Measurements from ENCODE around the gene ZNF248. TPM values are rescaled to one million over a fixed set of nuclear protein-coding genes. Genes with fewer than 3 reads are reported as not detected.

The ZNF248 gene
- polyA plus RNA-seq, 10 donors: 14.1 to 23.7 (median 16.9) TPM

DNA sequence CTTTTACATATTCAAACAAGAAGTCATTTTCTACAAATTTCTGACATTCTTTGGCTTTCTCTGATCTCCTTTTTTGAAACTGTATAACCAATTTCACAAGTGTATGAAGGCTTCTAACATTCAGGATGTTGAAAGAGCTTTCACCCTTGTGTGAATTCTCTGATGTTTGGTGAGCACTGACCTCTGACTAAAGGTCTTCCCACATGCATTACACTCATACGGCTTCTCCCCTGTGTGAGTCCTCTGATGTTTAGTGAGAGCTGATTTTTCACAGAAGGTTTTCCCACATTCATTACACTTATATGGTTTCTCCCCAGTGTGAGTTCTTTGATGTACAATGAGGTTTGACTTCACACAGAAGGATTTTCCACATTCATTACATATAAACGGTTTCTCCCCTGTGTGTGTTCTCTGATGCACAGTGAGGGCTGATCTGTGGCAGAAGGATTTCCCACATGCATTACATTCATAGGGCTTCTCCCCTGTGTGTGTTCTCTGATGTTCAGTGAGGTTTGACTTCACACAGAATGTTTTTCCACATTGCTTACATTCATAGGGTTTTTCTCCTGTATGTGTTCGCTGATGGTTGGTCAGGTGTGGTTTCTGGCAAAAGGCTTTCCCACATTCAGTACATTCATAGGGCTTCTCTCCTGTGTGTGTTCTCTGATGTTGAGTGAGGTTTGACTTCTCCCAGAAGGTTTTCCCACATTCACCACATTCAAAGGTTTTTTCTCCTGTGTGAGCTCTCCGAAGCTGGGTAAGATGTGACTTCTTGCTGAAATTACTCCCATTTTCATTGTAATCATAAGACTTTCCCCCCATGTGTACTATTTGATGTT, 25.7 kb downstream of the ZNF248 start:
- DNase-seq: no peak

DNA sequence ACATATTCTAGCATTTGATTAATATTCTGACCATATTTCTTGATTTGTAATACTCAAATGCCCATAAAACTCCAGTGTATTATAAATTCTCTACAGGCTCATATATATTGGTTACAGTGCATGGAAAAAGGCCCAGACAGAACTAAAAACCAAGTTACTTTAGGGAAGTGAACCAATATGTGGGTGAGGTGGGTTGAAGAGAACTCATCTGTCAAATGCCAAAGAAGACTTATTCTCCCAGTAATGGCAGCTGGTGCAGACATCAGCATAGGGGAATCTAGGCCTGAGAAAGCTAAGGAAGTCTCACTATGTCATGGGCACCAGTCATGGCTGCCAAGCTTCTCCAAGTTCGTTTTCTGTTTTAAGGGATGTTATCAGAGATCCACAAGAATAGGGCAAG, 30.6 kb downstream of the ZNF248 start:
- DNase-seq: no peak

- DNase-seq: no peak
These were observed 36.2 kb downstream of the ZNF248 start for GRCh38 chr10:37821237-37821636.

DNA sequence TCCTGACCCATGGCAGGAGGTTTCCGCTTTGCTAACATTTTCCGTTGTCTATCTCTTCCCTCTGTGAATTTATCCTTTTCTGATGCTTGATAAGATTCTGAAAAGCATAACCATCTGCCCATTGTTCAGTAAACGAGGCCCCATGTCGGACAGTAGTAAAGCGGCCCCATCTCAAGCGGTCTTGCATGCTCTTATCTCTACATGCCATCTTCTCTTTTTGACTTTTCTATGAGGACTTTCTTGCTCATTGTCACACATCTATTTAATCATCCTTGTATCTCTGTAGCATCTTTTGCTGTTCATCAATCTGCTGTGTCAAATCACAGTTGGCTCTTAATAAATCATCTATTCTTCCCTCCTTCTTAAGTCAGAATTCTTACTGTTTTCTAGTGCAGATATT, 37.6 kb downstream of the ZNF248 start:
- no peak for DNase-seq

DNA sequence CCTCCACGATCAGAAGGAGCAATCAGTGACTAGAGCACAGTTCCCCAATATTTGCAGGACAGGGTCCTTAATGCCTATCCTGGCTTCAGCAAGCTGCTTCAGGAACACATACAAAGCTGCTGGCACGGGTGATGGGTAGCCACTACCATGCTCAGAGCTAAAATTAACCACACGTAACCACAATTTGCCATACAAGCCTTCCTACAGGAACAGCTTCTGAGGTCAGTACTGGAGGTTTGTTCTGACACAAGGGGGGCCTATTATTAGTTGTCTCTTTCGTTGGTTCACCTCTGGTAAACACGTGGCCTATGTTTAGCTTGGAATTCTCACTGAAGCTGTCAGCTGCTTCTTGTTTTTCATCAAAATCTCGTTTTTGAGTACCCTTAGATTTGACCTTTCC, 41.1 kb downstream of the ZNF248 start:
- no peak for DNase-seq

GRCh38 chr10:37813763-37814162, 43.6 kb downstream of the ZNF248 start:
- DNase-seq: no peak

- DNase-seq: no peak
These were observed 45.1 kb downstream of the ZNF248 start for GRCh38 chr10:37812290-37812689.

DNA sequence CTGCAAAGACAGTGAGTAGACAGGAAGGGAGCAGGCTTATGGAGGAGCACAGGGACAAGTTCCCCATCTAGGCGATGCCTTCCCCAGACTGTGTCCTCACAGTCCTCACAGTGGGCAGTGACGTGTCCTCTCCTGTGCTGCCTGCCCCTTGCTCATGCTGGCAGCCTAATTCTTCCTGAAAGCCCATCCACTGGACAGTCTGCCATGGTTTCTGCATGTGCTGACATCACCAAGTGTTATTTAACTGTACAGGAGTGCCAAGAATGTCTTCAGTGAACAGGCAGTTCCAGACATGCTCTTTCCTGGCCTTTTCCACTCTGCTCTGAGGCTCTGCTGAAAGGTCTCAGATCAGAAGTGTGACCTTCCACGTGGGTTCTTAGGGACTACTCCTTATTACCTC, 54.1 kb downstream of the ZNF248 start:
- no peak for DNase-seq

GRCh38 chr10:37801557-37801956, 55.9 kb downstream of the ZNF248 start:
- DNase-seq: no peak

DNA sequence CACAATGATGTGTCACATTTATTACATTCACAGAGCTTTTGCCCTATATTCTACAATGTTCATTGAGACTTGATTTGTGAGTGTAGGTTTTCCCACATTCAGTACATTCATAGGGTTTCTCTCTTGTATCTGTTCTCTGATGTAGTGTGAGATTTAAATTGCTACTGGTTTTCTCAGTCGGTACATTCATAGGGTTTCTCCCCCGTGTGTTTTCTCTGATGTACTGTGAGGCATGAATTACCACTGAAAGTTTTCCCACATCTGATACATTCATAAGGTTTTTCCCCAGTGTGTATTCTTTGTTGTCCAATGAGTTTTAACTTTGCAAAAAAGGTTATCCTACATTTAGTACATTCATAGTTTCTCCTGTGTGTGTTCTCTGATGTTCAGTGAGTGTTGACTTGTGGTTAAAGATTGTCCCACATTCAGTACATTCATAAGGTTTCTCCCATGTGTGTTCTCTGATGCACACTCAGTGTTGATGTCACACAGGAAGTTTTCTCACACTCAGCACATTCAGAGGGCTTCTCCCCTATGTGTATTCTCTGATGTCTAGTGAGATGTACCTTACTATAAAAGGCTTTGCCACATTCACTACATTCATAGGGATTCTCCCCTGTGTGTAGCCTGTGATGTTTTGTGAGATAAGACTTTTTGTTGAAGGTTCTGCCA, 63.0 kb downstream of the ZNF248 start:
- no peak for DNase-seq

DNA sequence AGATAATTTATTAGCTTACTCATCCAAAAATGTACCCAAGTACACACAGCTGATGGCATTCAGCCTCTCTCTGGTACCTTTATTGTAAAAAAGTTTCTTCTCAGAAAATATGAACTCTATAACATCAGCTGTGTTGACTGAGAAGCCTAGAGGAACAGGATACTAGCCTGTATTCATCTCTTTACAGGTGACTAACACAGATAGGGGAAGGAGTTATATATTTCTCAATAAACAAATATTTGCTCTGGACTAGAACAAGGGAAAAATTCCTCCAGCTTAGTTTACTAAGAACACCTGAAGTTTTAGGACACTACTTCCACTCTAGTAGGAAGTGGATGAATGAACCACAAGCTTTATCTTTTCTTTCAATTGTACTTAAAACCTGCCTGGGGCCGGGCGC, 67.8 kb downstream of the ZNF248 start:
- DNase-seq: no peak

DNA sequence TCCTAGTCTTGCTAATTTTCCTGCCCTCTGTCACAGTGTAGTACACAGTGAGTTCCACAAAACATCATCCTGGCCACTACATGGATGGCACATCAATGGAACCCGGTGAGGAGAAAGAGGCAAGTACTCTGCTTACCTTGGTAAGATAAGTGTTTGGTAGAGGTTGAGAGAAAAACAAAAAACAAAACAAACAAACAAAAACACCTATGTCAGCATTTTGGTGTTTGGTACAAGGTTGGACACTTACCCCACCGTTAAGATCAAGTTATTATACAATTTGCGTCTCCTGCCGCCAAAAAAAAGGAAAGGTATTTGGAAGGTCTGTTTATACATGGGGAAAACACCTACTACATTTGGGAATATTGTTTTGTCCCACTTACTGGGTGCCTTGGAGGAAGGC, 72.7 kb downstream of the ZNF248 start:
- DNase-seq: no peak

GRCh38 chr10:37780536-37780935, 76.9 kb downstream of the ZNF248 start:
- DNase-seq: no peak

GRCh38 chr10:37777056-37777455, 80.4 kb downstream of the ZNF248 start:
- DNase-seq: no peak

- DNase-seq: no peak
These were observed 81.8 kb downstream of the ZNF248 start for GRCh38 chr10:37775612-37776011.

DNA sequence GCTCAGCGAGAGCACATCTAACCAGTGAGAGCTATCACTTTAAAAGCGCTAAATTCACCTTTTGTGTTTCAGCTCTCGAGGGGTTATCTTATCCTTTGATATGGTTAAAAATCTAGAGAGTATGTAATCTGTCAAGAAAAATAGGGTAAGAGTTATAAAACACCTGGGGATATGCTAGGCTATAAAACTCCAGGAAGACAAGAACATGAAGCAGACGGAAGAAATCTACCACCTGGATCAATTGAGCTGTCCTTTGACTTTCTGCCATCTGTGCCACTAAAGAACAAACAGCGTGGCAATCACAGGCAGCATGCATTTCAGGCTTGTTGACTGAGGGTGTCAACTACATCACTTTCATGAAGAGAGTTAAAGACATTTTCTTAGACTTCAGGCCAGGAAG, 83.1 kb downstream of the ZNF248 start:
- no peak for DNase-seq

DNA sequence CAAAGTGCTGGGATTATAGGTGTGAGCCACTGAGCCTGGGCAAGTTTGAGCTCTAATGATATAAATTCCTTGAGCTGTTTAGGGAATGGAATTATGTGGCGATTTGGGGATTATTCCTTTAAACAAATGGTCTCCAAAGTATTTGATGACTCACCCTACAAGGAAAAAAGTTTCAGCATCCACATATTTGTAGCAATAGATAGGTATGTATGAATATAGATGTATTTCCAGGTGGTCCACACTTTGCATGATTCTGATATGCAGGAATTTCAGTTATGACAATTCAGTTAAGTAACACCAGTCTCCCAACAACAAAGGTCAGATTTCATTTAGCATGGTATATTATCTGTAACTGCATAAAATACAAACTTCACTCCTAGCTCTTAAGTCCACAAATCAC, 92.2 kb downstream of the ZNF248 start:
- no peak for DNase-seq

GRCh38 chr10:37763132-37763531, 94.3 kb downstream of the ZNF248 start:
- DNase-seq: no peak

DNA sequence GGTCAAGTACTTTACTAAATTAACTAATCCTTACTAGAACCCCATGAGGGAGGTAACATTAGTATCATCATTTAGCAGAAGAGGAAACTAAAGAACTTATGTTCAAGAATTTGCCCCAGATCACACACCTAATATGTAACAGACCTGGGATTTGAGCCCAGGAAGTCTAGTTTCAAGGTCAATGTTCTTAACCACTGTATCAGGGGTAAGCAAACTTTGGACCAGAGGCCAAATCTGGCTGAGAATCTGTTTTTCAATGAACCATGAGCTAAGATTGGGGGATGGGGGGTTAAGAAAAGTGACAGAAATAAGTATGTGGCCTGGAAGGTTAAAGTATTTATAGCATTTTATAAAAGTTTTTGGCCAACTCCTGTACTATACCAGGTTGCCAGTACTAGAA, 95.1 kb downstream of the ZNF248 start:
- DNase-seq: no peak

GRCh38 chr10:37760817-37761216, 96.6 kb downstream of the ZNF248 start:
- no peak for DNase-seq

DNA sequence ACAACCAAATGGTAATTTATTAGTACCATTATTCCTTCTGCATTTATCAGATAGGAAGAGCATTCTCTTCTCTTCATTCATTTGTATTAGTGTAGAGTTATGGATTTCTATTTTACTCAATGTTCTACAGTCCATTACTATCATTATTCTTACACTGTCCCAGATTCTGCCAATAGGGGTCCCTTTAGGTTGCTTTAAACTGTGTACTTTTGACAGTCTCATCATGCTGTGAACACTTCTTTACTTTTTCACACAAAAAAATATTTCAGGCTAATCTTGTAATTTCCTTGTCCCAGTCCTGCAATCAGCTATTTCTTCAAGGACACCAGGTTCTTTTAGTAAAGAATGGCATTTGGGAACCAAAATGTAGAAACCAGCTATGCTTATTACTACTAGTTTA, 99.3 kb downstream of the ZNF248 start:
- no peak for DNase-seq

DNA sequence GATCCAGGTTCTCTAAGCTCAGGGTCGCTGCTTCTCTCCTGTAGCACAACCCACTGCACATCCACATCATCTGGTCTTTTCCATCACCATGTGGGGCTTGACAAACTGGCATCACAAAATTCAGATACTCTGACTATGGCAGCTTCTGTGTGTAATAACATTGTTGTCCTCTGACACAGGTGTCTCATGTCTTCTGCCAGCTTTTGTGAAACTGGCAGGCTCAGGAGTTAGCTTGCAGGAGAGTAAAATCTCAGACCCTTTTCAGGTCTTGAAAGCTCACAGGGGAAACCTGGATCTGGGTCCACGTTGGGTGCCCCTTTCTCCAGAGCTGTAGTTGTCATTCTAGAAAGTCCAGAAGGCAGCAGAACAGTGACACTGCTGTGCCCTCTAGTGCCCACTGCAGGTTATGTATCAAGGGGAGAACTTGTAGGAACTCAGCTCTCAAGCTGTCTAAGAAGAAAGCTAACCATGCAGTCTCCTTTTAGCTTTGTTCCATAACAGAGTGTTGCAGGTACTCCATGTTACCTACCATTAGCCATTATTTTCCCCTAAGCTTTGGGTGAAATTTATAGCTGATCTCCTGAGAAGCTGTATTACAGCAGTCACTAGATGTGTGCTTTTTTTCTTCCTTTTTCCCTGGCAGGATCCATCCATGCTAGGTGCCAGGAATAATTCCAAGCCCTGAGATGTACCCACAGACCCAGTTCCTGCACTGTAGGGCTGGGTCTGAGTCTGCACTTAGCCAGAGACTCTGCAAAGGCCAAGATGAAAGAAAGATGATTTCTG, 102.7 kb downstream of the ZNF248 start:
- no peak for DNase-seq
